GM23338 (cell line): ENCODE results near the gene ANKRD30B.

ENCODE experiments used
- POLR2AphosphoS5 ChIP-seq: IDR thresholded peaks from 2 replicates; pipeline ENCODE4 v1.6.1; 2016; ENCODE audit warnings: antibody characterized with exemption, low read depth
- TF ChIP-seq, protein P1 (sequence below), 2 experiments: fragments of 200-600 bp in 1 of 2; sonication (generic) in 1 of 2; conservative IDR thresholded peaks; 2 replicates each; pipeline versions ENCODE4 v1.5.1 to v1.6.1; 2016 to 2017; ENCODE audit warnings: antibody characterized with exemption in 2 of 2, low read depth in 2 of 2, mild to moderate bottlenecking in 2 of 2, moderate library complexity in 1 of 2
- TF ChIP-seq, protein P2 (sequence below): fragments of 250-450 bp; sonication (Bioruptor Pico); IDR thresholded peaks from 2 replicates; pipeline ENCODE4 v1.5.0; 2020; ENCODE audit warnings: mild to moderate bottlenecking, moderate library complexity

- TF ChIP-seq, protein P1, sequence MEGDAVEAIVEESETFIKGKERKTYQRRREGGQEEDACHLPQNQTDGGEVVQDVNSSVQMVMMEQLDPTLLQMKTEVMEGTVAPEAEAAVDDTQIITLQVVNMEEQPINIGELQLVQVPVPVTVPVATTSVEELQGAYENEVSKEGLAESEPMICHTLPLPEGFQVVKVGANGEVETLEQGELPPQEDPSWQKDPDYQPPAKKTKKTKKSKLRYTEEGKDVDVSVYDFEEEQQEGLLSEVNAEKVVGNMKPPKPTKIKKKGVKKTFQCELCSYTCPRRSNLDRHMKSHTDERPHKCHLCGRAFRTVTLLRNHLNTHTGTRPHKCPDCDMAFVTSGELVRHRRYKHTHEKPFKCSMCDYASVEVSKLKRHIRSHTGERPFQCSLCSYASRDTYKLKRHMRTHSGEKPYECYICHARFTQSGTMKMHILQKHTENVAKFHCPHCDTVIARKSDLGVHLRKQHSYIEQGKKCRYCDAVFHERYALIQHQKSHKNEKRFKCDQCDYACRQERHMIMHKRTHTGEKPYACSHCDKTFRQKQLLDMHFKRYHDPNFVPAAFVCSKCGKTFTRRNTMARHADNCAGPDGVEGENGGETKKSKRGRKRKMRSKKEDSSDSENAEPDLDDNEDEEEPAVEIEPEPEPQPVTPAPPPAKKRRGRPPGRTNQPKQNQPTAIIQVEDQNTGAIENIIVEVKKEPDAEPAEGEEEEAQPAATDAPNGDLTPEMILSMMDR (conservative IDR thresholded peaks at IDR 0.05; ENCODE audit: low read depth in 2 of 2): no peak
- no peak for TF ChIP-seq POLR2AphosphoS5
- TF ChIP-seq, protein P2, sequence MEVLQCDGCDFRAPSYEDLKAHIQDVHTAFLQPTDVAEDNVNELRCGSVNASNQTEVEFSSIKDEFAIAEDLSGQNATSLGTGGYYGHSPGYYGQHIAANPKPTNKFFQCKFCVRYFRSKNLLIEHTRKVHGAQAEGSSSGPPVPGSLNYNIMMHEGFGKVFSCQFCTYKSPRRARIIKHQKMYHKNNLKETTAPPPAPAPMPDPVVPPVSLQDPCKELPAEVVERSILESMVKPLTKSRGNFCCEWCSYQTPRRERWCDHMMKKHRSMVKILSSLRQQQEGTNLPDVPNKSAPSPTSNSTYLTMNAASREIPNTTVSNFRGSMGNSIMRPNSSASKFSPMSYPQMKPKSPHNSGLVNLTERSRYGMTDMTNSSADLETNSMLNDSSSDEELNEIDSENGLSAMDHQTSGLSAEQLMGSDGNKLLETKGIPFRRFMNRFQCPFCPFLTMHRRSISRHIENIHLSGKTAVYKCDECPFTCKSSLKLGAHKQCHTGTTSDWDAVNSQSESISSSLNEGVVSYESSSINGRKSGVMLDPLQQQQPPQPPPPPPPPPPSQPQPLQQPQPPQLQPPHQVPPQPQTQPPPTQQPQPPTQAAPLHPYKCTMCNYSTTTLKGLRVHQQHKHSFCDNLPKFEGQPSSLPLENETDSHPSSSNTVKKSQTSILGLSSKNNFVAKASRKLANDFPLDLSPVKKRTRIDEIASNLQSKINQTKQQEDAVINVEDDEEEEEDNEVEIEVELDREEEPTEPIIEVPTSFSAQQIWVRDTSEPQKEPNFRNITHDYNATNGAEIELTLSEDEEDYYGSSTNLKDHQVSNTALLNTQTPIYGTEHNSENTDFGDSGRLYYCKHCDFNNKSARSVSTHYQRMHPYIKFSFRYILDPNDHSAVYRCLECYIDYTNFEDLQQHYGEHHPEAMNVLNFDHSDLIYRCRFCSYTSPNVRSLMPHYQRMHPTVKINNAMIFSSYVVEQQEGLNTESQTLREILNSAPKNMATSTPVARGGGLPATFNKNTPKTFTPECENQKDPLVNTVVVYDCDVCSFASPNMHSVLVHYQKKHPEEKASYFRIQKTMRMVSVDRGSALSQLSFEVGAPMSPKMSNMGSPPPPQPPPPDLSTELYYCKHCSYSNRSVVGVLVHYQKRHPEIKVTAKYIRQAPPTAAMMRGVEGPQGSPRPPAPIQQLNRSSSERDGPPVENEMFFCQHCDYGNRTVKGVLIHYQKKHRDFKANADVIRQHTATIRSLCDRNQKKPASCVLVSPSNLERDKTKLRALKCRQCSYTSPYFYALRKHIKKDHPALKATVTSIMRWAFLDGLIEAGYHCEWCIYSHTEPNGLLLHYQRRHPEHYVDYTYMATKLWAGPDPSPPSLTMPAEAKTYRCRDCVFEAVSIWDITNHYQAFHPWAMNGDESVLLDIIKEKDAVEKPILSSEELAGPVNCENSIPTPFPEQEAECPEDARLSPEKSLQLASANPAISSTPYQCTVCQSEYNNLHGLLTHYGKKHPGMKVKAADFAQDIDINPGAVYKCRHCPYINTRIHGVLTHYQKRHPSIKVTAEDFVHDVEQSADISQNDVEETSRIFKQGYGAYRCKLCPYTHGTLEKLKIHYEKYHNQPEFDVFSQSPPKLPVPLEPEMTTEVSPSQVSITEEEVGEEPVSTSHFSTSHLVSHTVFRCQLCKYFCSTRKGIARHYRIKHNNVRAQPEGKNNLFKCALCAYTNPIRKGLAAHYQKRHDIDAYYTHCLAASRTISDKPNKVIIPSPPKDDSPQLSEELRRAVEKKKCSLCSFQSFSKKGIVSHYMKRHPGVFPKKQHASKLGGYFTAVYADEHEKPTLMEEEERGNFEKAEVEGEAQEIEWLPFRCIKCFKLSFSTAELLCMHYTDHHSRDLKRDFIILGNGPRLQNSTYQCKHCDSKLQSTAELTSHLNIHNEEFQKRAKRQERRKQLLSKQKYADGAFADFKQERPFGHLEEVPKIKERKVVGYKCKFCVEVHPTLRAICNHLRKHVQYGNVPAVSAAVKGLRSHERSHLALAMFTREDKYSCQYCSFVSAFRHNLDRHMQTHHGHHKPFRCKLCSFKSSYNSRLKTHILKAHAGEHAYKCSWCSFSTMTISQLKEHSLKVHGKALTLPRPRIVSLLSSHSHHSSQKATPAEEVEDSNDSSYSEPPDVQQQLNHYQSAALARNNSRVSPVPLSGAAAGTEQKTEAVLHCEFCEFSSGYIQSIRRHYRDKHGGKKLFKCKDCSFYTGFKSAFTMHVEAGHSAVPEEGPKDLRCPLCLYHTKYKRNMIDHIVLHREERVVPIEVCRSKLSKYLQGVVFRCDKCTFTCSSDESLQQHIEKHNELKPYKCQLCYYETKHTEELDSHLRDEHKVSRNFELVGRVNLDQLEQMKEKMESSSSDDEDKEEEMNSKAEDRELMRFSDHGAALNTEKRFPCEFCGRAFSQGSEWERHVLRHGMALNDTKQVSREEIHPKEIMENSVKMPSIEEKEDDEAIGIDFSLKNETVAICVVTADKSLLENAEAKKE (CRISPR knock-in tag): no peak
These were observed 33.7 kb downstream of the ANKRD30B start for GRCh38 chr18:14781671-14782070.
